Astrocyte of the cerebellum (primary cell): ENCODE results near the gene CCDC187.
A peak's percentile ranks its signal among the peaks of the same experiment; 100 is the strongest.

Experiments
- DNase-seq: peaks from one replicate; pipeline ENCODE4 v3.0.0-alpha.2; 2011; ENCODE audit warnings: low read depth
- H3K4me3 ChIP-seq: 2 replicates; pipeline ENCODE4 v1.5.1; 2011; ENCODE audit warnings: mild to moderate bottlenecking, low read depth, low read length, moderate library complexity
- in situ Hi-C: cut with HindIII; loops from 2 replicates; pipeline ENCODE4 v1.10.0; 2017; ENCODE audit warnings: low sequenced_read_pairs
- TF ChIP-seq, protein P1 (sequence below): IDR thresholded peaks from 2 replicates; pipeline ENCODE4 v1.5.1; 2012; ENCODE audit warnings: low read length, low read depth, moderate library complexity, mild to moderate bottlenecking; ENCODE audit errors: missing control alignments

The CCDC187 gene

DNA sequence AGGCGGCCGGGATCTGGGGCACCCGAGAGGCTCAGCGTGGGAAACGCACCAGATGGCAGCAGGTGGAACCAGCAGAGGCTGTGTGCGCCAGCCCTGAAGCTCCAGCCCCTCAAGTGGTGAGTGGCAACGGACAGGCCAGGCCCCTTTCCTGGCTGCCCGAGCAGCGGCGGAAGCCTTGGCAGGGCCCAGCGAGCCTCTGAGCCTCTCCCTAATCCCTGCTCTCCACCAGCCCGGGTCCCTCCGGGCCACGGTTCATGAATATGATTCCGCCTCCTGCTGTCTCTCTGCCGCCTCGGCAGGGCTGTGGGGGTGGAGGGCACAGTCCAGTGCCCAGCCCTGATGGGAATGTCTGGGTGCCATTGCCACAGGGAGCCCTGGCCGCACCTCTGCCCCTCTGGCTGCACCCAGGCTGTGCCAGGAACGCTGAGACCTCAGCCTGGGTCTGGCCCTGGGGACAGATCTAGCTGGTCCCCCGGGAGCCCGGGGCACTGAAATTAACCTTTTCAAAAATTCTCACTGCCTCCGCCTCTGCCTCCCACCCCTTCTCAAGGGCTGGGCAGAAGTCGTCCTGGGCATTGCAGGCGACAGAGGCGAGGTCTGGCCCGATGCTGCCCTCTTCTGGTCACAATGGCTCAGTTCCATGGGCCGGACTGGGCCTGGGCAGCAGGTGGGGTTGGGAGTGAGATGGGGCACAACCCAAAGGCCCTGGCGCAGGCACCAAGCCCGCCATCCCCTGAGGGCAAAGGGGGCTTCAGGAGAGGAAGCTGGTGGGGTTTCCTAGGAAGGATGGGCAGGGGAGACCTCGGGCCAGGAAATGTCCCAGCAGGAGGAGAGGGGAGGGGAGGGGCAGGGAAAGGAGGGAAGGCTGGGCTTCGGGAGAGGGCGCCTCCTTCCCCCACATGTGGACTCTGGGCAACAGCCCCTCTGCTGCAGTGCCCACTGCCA, 20.3 kb downstream of the CCDC187 start:
- peak; percentile 15 for DNase-seq
- H3K4me3 ChIP-seq: no peak overlapping the region
- TF ChIP-seq, protein P1, sequence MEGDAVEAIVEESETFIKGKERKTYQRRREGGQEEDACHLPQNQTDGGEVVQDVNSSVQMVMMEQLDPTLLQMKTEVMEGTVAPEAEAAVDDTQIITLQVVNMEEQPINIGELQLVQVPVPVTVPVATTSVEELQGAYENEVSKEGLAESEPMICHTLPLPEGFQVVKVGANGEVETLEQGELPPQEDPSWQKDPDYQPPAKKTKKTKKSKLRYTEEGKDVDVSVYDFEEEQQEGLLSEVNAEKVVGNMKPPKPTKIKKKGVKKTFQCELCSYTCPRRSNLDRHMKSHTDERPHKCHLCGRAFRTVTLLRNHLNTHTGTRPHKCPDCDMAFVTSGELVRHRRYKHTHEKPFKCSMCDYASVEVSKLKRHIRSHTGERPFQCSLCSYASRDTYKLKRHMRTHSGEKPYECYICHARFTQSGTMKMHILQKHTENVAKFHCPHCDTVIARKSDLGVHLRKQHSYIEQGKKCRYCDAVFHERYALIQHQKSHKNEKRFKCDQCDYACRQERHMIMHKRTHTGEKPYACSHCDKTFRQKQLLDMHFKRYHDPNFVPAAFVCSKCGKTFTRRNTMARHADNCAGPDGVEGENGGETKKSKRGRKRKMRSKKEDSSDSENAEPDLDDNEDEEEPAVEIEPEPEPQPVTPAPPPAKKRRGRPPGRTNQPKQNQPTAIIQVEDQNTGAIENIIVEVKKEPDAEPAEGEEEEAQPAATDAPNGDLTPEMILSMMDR: peak; percentile 84
- in situ Hi-C loops: no loop called here

DNA sequence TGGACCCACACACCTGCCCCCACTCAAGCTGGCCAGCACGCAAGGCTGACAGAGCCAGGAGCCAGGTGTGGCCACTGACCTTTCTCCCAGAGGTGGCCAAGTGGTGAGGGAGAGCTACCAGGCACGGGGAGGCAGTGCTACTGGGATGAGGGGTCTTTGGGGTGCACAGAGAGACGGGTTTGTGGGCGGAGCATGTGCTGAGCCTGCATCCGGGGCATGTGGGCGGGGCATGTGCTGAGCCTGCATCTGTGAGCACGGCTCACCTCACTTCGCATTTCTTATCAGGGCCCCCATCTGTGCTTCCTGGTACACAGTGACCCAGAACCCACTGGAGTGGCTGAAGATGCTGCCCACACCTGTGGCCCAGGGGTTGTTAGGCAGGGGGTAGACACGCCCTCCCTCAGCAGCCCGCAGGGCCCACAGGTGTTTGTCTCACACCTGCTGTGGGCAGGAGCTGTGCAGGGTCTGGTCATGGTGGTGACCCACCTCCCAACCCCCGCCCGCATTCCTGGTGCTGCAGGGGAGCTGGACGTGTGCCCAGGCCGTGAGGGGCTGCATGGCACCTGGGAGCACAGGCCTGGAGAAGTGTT, 21.5 kb downstream of the CCDC187 start:
- no peak overlapping the region for H3K4me3 ChIP-seq
- in situ Hi-C loops: no loop called here
- no peak for DNase-seq
- TF ChIP-seq, protein P1: no peak

DNA sequence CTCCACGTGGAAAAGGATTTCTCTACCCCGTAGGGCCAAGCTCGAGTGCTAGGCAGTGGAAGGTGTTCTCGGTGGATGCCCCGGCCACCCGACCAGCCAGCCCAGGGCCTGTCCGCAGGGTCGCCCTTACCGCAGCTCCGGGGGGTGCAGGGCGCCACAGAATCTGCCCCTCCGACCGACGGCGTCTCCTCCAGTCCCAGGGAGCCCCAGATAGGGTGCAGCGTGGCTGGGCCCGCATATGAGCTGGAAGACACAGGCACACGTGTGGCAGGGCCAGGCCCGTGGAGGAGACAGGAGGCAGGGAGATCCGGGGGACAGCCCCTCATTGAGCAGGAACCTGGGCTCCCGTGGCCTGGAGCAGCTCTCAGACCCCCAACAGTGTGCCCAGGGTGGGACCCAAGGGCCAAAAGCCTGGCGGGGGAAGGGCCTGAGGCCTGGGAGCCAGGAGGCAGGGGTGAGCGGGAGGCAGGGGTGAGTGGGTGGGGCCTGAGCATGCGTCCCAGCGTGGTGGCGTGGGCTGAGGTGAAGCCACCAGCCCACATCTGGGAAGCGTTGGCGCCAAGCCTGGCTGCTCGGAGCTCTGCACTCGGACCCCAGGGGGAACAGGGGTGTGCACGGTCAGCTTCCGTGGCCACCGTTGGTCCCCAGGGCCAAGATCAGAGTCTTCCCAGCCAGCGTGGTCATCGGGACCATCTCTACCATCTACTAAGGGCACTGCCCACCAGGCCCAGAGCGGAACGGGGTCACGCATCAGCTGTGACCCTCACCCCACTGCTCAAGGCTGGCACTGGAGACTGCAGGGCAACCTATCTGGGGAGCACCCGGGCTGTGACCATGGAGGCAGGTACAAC, 22.2 kb downstream of the CCDC187 start:
- in situ Hi-C loops: no loop called here
- H3K4me3 ChIP-seq: no peak overlapping the region
- DNase-seq: no peak
- TF ChIP-seq, protein P1: no peak

DNA sequence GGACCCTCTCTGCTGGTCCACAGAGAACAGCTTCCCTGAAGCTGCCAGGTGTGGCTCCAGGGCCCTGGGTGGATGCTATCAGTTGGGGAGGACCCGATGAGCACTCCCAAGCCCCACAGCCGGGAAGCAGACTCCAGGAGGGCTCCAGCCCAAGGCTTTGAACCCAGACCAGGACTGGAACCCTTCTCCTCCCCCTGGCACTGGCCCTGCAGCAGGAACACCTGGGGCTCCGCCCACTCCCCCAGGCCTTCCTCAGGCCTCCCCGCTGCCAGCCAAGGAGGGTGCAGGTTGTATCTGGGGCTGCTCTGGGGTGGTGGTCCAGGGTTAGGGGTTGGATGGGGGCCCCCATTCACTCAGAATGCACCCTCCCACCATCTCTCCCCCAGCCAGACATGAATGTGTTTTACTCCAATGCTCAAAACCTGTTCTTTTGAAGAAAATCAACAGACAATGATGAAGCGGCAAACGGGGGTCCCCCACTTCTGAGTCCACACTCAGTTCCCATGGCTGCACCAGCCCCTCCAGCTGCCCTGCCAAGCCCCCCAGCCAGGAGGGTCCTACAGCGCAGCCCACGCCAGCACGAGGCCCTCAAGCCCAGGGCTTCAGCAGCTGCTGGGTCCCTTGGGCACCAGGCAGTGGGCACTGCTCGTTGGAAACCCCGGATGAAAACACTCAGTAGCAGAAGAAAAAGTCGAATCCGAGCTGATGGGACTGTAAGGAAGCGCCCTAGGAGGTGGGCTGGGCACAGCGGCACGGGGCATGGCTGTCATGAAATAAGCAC, 23.2 kb downstream of the CCDC187 start:
- no peak for DNase-seq
- no peak overlapping the region for H3K4me3 ChIP-seq
- TF ChIP-seq, protein P1: no peak
- in situ Hi-C loops: no loop called here

DNA sequence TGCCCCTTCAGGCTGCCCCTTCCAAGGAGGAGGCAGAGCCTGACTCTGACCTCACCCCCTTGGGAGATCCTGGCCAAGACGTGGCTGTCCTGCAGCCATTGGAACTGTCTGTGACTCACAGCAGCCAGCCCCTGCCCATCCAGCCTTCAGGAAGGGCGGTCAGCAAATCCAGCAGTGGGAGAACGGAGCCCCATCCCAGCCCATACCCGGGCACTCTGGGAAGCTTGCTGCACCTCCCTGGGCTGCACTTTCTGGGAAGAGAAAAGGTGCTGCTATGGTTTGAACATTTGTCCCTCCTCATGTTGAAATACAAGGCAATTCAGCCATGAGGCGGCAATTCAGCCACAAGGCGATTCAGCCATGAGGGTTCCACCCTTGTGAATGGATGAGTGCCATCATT, 24.4 kb downstream of the CCDC187 start:
- TF ChIP-seq, protein P1: no peak
- no peak overlapping the region for H3K4me3 ChIP-seq
- no peak for DNase-seq
- in situ Hi-C loops: loop anchor here (5.0 to 10.0 kb wide), 2 partner anchors 85 to 142 kb away; partner anchors contain the start of gene DNLZ
